HepG2 (cell line): ENCODE measurements around the gene TTC31. TPM values are rescaled to one million over a fixed set of nuclear protein-coding genes. Genes with fewer than 3 reads are reported as not detected.

Experiments
- BRF2 ChIP-seq: sonication (generic); formaldehyde crosslinking; IDR thresholded peaks from 2 replicates; pipeline ENCODE4 v1.8.1; 2022; ENCODE audit warnings: mild to moderate bottlenecking, missing genetic modification reagents
- CBX5 ChIP-seq: sonication (generic); formaldehyde crosslinking; IDR thresholded peaks from 2 replicates; pipeline ENCODE4 v1.4.0; 2020; ENCODE audit warnings: missing genetic modification reagents, borderline replicate concordance
- HIVEP1 ChIP-seq: sonication (generic); formaldehyde crosslinking; IDR thresholded peaks from 2 replicates; pipeline ENCODE4 v1.4.0; 2020; ENCODE audit warnings: mild to moderate bottlenecking, missing genetic modification reagents
- HOXA9 ChIP-seq: sonication (generic); formaldehyde crosslinking; IDR thresholded peaks from 2 replicates; pipeline ENCODE4 v1.8.1; 2022; ENCODE audit warnings: missing genetic modification reagents, mild to moderate bottlenecking, moderate library complexity, borderline replicate concordance
- KLF12 ChIP-seq: sonication (generic); formaldehyde crosslinking; IDR thresholded peaks from 2 replicates; pipeline ENCODE4 v1.4.0; 2020; ENCODE audit warnings: missing genetic modification reagents, borderline replicate concordance
- MEIS1 ChIP-seq: sonication (generic); formaldehyde crosslinking; IDR thresholded peaks from 2 replicates; pipeline ENCODE4 v1.9.0; 2021; ENCODE audit warnings: mild to moderate bottlenecking, missing genetic modification reagents, moderate library complexity, borderline replicate concordance
- PITX1 ChIP-seq: sonication (generic); formaldehyde crosslinking; IDR thresholded peaks from 2 replicates; pipeline ENCODE4 v1.5.1; 2020; ENCODE audit warnings: mild to moderate bottlenecking, missing genetic modification reagents
- SNAI1 ChIP-seq: sonication (generic); formaldehyde crosslinking; IDR thresholded peaks from 2 replicates; pipeline ENCODE4 v1.5.0; 2020; ENCODE audit warnings: mild to moderate bottlenecking, missing genetic modification reagents, borderline replicate concordance
- SPEN ChIP-seq: sonication (generic); formaldehyde crosslinking; IDR thresholded peaks from 2 replicates; pipeline ENCODE4 v1.5.1; 2020; ENCODE audit warnings: low read depth, mild to moderate bottlenecking, missing genetic modification reagents
- SYNCRIP ChIP-seq: fragments of 200-400 bp; formaldehyde crosslinking; IDR thresholded peaks from 2 replicates; pipeline ENCODE4 v1.6.1; 2018; ENCODE audit warnings: mild to moderate bottlenecking, low read depth, low read length; ENCODE audit not compliant: insufficient read depth
- ZBTB14 ChIP-seq: sonication (generic); formaldehyde crosslinking; IDR thresholded peaks from 2 replicates; pipeline ENCODE4 v1.4.0; 2020; ENCODE audit warnings: missing genetic modification reagents
- ZNF335 ChIP-seq: sonication (generic); formaldehyde crosslinking; IDR thresholded peaks from 2 replicates; pipeline ENCODE4 v1.4.0; 2020; ENCODE audit warnings: missing genetic modification reagents
- ZNF749 ChIP-seq: sonication (generic); formaldehyde crosslinking; IDR thresholded peaks from 2 replicates; pipeline ENCODE4 v1.8.0; 2022; ENCODE audit warnings: mild to moderate bottlenecking, missing genetic modification reagents, moderate library complexity, borderline replicate concordance
- polyA plus RNA-seq, 8 experiments: library from polyadenylated mRNA; depleted of rRNA in 3 of 8; stranded (reverse) in 7 of 8; unstranded in 1 of 8; fragments of >200 nt; fragmentation: Illumina TruSeq in 4 of 8; extraction: Trizol in 4 of 8; gene quantifications; 2 replicates each; pipeline versions ENCODE4 v1.2.1 to v1.2.3, GENCODE V29; 2011 to 2016; ENCODE audit warnings: low read depth in 4 of 8, missing spikeins in 1 of 8, mixed read lengths in 1 of 8; ENCODE audit not compliant: insufficient read depth in 1 of 8
- total RNA-seq, 5 experiments: library from RNA; depleted of rRNA; stranded (reverse); fragments of >200 nt; fragmentation: Illumina TruSeq; extraction: Trizol; gene quantifications; 2 replicates each; pipeline ENCODE4 v1.2.3, GENCODE V29; 2016; ENCODE audit warnings: low read depth in 1 of 5
- TF ChIP-seq, protein P1 (sequence below): sonication (generic); formaldehyde crosslinking; IDR thresholded peaks from 2 replicates; pipeline ENCODE4 v1.4.0; 2020; ENCODE audit warnings: mild to moderate bottlenecking, missing genetic modification reagents
- TF ChIP-seq, protein P2 (sequence below): fragments of 450-650 bp; IDR thresholded peaks from 2 replicates; pipeline ENCODE4 v1.6.1; 2016

Gene TTC31
- total and polyA plus RNA-seq, 2 of the 13 experiments (the other 11 are each of a cell fraction or from before 2014, with no cell fraction given), result 28.3 to 39.5 TPM

- TF ChIP-seq SNAI1 (CRISPR knock-in tag), result no peak
- peak; percentile 58; the same call in 1 of the 2 replicates for TF ChIP-seq ZBTB14
- TF ChIP-seq SYNCRIP, result no peak
- TF ChIP-seq, protein P1, sequence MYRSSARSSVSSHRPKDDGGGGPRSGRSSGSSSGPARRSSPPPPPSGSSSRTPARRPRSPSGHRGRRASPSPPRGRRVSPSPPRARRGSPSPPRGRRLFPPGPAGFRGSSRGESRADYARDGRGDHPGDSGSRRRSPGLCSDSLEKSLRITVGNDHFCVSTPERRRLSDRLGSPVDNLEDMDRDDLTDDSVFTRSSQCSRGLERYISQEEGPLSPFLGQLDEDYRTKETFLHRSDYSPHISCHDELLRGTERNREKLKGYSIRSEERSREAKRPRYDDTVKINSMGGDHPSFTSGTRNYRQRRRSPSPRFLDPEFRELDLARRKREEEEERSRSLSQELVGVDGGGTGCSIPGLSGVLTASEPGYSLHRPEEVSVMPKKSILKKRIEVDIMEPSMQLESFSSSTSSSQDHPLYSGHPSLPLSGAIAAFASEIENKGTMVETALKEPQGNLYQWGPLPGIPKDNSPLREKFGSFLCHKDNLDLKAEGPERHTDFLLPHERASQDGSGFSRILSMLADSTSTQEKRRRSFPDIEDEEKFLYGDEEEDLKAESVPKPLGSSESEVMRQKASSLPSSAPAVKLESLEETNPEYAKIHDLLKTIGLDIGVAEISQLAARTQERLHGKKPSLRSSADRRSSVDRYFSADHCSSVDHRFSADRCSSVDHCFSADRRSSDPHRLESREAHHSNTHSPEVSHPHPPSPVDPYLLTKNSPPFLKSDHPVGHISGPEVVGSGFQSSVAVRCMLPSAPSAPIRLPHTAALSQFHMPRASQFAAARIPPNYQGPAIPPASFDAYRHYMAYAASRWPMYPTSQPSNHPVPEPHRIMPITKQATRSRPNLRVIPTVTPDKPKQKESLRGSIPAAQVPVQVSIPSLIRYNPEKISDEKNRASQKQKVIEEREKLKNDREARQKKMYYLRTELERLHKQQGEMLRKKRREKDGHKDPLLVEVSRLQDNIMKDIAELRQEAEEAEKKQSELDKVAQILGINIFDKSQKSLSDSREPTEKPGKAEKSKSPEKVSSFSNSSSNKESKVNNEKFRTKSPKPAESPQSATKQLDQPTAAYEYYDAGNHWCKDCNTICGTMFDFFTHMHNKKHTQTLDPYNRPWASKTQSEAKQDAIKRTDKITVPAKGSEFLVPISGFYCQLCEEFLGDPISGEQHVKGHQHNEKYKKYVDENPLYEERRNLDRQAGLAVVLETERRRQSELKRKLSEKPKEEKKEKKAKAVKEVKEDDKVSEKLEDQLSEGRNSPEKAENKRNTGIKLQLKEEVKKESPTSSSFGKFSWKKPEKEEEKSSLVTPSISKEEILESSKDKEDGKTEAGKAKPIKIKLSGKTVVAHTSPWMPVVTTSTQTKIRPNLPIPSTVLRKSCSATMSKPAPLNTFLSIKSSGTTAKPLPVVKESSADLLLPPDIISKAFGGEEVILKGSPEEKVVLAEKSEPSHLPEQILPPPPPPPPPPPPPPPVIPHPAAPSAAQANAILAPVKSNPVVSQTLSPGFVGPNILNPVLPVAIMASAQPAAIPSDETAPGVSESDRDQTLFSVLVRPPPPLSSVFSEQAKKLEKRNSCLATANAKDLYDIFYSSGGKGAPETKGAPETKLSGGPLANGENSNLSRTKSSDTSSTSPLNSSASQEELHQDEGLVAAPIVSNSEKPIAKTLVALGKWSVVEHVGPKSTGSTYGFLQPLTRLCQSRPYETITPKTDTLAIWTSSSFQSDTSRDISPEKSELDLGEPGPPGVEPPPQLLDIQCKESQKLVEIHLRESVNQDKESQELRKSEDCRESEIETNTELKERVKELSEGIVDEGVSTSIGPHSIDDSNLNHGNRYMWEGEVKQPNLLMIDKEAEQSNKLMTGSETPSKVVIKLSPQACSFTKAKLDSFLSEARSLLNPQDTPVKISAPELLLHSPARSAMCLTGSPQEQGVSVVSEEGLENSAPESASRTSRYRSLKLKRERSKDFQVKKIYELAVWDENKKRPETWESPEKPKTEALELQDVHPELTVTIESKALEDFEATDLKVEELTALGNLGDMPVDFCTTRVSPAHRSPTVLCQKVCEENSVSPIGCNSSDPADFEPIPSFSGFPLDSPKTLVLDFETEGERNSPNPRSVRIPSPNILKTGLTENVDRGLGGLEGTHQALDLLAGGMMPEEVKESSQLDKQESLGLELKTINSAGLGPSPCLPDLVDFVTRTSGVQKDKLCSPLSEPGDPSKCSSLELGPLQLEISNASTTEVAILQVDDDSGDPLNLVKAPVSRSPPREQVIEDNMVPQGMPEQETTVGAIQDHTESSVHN (CRISPR knock-in tag), result peak; percentile 52; the same call in 1 of the 2 replicates
- peak; percentile 7; the same call in 1 of the 2 replicates for TF ChIP-seq KLF12 (CRISPR knock-in tag)
- peak; percentile 88 for TF ChIP-seq ZNF749 (CRISPR knock-in tag)
- TF ChIP-seq CBX5, result peak; percentile 24; the same call in 1 of the 2 replicates
- TF ChIP-seq HOXA9 (CRISPR knock-in tag), result no peak
- TF ChIP-seq SPEN, result peak; percentile 79
- TF ChIP-seq, protein P2, sequence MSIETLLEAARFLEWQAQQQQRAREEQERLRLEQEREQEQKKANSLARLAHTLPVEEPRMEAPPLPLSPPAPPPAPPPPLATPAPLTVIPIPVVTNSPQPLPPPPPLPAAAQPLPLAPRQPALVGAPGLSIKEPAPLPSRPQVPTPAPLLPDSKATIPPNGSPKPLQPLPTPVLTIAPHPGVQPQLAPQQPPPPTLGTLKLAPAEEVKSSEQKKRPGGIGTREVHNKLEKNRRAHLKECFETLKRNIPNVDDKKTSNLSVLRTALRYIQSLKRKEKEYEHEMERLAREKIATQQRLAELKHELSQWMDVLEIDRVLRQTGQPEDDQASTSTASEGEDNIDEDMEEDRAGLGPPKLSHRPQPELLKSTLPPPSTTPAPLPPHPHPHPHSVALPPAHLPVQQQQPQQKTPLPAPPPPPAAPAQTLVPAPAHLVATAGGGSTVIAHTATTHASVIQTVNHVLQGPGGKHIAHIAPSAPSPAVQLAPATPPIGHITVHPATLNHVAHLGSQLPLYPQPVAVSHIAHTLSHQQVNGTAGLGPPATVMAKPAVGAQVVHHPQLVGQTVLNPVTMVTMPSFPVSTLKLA, result peak; percentile 13; the same call in 1 of the 2 replicates
- 0 out of 2 replicates have a peak, but pooled peaks have one; percentile 40 for TF ChIP-seq MEIS1 (CRISPR knock-in tag)
- 0 out of 2 replicates have a peak, but pooled peaks have one; percentile 53 for TF ChIP-seq BRF2 (CRISPR knock-in tag)
- peak; percentile 79 for TF ChIP-seq ZNF335 (CRISPR knock-in tag)
- TF ChIP-seq HIVEP1 (CRISPR knock-in tag), result peak; percentile 85
- peak; percentile 79; the same call in 1 of the 2 replicates for TF ChIP-seq PITX1
These were observed 41.0 kb upstream of the TTC31 start, which contains the start of gene RTKN (continued) for GRCh38 chr2:74441690-74442482.
